GM19468 (cell line): ENCODE results near the gene FLRT2.

Experiments
- ATAC-seq: cut with Tn5 transposase; IDR thresholded peaks from one replicate; pipeline ENCODE4 v1.9.1; 2021; ENCODE audit warnings: mild to moderate bottlenecking, moderate library complexity, moderate number of reproducible peaks; ENCODE audit not compliant: unreplicated experiment; ENCODE audit errors: extremely low read depth

The FLRT2 gene

GRCh38 chr14:85529803-85530574 lies at the start of gene FLRT2:
FLRT2 (plus strand) TSS chr14:85530144; CDS start chr14:85621515, 91,371 bp downstream.
- no peak for ATAC-seq

GRCh38 chr14:85481471-85481870 lies 48.5 kb upstream of the FLRT2 start:
- ATAC-seq: no peak

GRCh38 chr14:85482552-85482951 lies 47.4 kb upstream of the FLRT2 start:
- ATAC-seq: no peak

GRCh38 chr14:85483037-85483436 lies 46.9 kb upstream of the FLRT2 start:
- ATAC-seq: no peak

- no peak for ATAC-seq
Measured at GRCh38 chr14:85483652-85484051, 46.3 kb upstream of the FLRT2 start.

GRCh38 chr14:85487215-85487614 lies 42.7 kb upstream of the FLRT2 start:
- no peak for ATAC-seq

- ATAC-seq: no peak
Measured at GRCh38 chr14:85501751-85502150, 28.2 kb upstream of the FLRT2 start.

- no peak for ATAC-seq
Measured at GRCh38 chr14:85508863-85509262, 21.1 kb upstream of the FLRT2 start.

GRCh38 chr14:85512451-85512850 lies 17.5 kb upstream of the FLRT2 start:
- no peak for ATAC-seq

GRCh38 chr14:85514487-85514886 lies 15.5 kb upstream of the FLRT2 start:
- no peak for ATAC-seq

GRCh38 chr14:85516239-85517113 lies 13.5 kb upstream of the FLRT2 start:
- ATAC-seq: no peak

- no peak for ATAC-seq
Measured at GRCh38 chr14:85517114-85517688, 12.7 kb upstream of the FLRT2 start.

- ATAC-seq: no peak
Measured at GRCh38 chr14:85519661-85520305, 10.2 kb upstream of the FLRT2 start.

GRCh38 chr14:85520581-85520980 lies 9.4 kb upstream of the FLRT2 start:
- ATAC-seq: no peak

GRCh38 chr14:85523624-85524023 lies 6.3 kb upstream of the FLRT2 start:
- ATAC-seq: no peak

- no peak for ATAC-seq
Measured at GRCh38 chr14:85527006-85527405, 2.9 kb upstream of the FLRT2 start.

- no peak for ATAC-seq
Measured at GRCh38 chr14:85527445-85528035, 2.4 kb upstream of the FLRT2 start.

GRCh38 chr14:85528080-85528896 lies 1.7 kb upstream of the FLRT2 start:
- no peak for ATAC-seq

GRCh38 chr14:85528897-85529631 lies 880 bp upstream of the FLRT2 start:
- ATAC-seq: no peak
